Epithelial cell of esophagus (primary cell): Measurements from ENCODE around the gene SH3BGRL2.

Experiments used
- DNase-seq: peaks from one replicate; pipeline ENCODE4 v3.0.0; 2010; ENCODE audit warnings: low read depth
- H3K4me3 ChIP-seq: 2 replicates; pipeline ENCODE4 v1.5.1; 2011; ENCODE audit warnings: mild to moderate bottlenecking, low read length, control low read depth
- TF ChIP-seq, protein P1 (sequence below): IDR thresholded peaks from 2 replicates; pipeline ENCODE4 v1.5.1; 2011; ENCODE audit warnings: low read depth, mild to moderate bottlenecking, low read length, control low read depth, inconsistent platforms; ENCODE audit not compliant: insufficient read depth; ENCODE audit errors: missing control alignments

The SH3BGRL2 gene

DNA sequence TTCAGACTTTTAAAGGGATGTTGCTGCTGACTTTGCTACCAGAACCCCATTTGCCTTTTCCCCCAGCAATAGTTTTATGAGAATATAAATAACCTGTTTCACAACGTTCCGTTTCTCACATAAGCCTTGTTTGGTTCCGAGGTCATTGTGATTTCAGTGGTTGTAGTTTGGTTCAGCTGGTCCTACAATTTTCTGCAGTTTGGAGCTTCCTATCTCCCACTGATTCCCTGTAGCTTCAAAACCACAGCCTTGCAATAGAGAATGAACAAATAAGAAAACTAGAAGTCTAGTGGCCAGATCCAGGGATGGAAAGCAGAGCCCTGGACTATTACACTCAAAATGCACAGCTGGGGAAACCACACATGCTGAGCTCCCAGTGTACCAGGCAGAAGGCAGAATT lies 24.1 kb upstream of the SH3BGRL2 start:
- no peak overlapping the region for H3K4me3 ChIP-seq
- TF ChIP-seq, protein P1, sequence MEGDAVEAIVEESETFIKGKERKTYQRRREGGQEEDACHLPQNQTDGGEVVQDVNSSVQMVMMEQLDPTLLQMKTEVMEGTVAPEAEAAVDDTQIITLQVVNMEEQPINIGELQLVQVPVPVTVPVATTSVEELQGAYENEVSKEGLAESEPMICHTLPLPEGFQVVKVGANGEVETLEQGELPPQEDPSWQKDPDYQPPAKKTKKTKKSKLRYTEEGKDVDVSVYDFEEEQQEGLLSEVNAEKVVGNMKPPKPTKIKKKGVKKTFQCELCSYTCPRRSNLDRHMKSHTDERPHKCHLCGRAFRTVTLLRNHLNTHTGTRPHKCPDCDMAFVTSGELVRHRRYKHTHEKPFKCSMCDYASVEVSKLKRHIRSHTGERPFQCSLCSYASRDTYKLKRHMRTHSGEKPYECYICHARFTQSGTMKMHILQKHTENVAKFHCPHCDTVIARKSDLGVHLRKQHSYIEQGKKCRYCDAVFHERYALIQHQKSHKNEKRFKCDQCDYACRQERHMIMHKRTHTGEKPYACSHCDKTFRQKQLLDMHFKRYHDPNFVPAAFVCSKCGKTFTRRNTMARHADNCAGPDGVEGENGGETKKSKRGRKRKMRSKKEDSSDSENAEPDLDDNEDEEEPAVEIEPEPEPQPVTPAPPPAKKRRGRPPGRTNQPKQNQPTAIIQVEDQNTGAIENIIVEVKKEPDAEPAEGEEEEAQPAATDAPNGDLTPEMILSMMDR: no peak
- no peak for DNase-seq

DNA sequence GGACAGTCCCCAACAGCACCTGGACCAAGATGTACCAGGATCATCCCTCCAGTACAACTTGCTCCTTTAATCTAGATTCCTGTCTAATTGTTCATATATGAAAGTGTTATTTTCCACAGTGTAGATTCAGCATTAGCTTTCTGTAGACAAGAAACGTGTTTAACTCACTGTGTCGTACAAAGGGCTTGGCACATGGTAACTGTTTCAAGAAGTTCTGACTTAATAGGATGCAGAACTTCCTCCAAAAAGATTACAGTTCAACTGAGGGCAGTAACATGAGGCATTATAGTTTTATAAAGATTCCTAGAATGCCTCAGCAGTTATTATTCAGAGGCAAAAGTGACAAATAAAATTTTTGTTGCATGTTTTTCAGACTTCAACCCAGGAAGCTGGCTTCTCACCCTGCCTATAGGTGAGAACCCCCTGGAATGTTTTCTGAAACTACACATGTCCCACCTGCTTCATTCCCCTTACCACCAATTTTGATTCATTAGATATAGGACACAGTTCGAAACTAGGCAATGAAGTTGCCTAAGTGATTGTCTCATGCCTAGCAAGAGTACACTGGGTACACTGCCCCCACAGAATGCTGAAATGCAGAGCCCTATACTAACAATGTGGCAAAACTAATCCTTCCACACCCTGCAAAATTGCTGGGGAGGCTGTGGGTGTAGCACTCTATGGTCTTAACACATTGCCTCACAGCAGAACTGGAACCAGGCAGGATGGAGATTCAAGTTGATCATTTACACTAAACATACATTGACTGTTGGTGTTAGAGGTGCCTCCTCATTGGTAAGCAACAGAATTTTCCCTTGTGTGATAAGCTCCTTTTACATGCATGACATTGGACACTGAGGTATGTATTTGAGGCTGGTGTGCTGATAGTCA lies 22.6 kb upstream of the SH3BGRL2 start:
- TF ChIP-seq, protein P1: no peak
- DNase-seq: no peak
- H3K4me3 ChIP-seq: no peak overlapping the region

DNA sequence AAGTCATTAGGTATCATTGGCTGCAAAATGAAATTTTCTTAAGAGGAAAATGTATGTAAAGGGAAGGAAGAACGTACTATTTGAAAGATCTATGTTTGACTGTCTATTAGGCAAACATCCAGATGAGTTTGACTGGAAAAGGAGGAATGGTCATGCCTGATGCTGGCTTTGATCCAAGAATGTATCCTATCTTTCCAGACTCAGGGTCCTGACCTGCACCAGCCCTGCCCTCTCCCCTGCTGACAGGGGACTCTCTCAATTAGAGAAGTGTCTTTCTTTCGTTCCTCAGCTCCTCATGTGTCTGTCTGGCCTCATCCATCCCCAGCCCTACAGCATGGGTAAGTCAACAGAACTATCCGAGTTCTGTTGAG lies 21.9 kb upstream of the SH3BGRL2 start:
- TF ChIP-seq, protein P1: no peak
- DNase-seq: no peak
- H3K4me3 ChIP-seq: no peak overlapping the region

DNA sequence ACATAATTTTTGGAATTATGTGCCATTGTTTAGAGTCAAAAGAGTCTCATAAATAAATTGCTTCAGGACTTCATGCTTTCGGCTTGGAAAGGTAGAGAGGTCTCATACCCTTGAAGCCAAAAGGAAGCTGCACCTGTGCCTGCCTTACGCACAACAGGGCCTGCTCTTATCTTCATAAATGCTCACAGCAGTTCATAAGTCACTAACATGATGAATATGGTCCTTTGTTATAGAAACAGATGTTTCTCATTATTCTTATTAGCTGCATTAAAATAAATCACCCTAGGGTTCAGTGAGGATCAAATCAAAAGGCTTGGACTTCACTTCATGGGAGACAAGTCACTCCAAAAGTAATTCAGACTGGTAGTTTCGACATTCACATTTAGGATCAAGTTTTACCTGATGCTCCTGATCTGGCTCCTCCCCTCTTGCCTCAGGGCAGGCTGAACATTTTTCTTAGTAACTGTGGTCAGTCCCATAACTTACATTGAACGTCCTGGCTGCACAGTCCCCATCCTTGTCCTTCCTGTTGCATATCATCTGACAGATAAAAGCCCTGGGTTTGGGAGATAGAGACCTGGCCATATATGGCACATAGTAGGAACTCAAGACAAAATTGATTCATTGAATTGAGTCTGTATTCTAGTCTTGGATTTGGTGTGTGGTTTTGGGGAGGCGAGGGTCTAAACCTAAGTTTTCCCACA lies 20.7 kb upstream of the SH3BGRL2 start:
- H3K4me3 ChIP-seq: no peak overlapping the region

DNA sequence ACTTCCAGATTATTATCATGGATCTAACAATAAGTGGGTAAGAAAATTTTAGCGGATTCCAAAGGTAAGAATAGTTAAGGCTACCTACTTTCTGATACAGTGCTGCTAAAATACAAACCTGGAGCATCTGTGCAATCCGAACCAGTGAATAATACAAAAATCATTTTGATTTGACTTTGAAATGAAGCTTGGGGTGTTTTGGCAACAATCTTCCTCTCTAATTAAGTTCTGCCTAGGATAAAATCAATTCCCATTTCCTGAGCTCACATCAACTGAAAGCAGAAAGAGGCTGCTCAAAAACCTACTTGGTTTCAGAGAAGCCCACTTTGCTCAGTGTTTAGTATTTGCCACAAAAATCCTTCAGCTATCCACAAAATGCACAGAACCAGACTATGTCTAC lies 18.7 kb upstream of the SH3BGRL2 start:
- H3K4me3 ChIP-seq: no peak overlapping the region
- no peak for DNase-seq
- TF ChIP-seq, protein P1: no peak

More for the DNA sequence above, 20.7 kb upstream of the SH3BGRL2 start:
- peak; percentile 76 for DNase-seq
- TF ChIP-seq, protein P1: no peak

DNA sequence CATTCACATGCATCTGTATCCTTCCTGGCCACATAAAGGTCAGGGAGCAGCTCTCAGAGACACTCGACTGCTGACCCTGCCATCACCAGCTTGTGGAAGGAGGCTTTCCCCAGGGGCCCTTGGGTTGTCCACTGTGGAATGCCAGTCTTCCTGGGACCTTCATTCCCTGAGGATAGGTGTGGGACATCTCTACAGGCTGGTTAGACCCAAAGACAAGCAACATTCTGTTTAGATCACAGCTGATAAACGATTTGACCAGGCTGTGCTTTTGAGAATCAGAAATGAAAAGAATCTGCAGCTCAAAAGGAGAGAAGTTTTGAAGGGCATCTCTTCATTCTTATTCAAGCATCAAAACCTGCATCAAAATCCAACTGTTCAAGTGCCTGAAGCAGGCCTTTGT lies 18.2 kb upstream of the SH3BGRL2 start:
- DNase-seq: no peak
- no peak overlapping the region for H3K4me3 ChIP-seq
- TF ChIP-seq, protein P1: no peak
